ENCODE data around the gene NUDT13.

Gene NUDT13

DNA sequence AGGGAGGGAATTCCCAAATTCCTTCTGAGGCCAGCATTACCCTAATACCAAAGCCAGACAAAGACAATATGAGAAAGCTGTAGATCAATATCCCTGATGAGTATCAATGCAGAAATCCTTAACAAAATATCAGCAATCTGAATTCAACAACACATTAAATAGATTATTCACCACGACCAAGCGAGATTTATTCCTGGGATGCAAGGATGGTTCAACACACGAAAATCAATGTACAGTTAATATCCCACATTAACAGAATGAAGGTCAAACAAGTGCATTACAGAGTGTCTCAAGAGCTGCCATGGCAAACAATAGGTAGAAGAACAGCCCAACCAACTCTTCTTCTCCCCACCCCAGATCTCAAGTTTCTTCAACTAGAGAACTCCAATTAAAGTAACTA lies 51.4 kb downstream of the NUDT13 start:
- no peak for DNase-seq (ENCODE audit: low read depth in 2 of 2)
- TF ChIP-seq, protein P1, sequence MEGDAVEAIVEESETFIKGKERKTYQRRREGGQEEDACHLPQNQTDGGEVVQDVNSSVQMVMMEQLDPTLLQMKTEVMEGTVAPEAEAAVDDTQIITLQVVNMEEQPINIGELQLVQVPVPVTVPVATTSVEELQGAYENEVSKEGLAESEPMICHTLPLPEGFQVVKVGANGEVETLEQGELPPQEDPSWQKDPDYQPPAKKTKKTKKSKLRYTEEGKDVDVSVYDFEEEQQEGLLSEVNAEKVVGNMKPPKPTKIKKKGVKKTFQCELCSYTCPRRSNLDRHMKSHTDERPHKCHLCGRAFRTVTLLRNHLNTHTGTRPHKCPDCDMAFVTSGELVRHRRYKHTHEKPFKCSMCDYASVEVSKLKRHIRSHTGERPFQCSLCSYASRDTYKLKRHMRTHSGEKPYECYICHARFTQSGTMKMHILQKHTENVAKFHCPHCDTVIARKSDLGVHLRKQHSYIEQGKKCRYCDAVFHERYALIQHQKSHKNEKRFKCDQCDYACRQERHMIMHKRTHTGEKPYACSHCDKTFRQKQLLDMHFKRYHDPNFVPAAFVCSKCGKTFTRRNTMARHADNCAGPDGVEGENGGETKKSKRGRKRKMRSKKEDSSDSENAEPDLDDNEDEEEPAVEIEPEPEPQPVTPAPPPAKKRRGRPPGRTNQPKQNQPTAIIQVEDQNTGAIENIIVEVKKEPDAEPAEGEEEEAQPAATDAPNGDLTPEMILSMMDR (IDR thresholded peaks at IDR 0.05; ENCODE audit: low read depth, low read length): no peak
- H3K4me3 ChIP-seq (replicated peaks in 1 of 2; ENCODE audit: low read depth in 2 of 2, low read length in 2 of 2): no peak overlapping the region

DNA sequence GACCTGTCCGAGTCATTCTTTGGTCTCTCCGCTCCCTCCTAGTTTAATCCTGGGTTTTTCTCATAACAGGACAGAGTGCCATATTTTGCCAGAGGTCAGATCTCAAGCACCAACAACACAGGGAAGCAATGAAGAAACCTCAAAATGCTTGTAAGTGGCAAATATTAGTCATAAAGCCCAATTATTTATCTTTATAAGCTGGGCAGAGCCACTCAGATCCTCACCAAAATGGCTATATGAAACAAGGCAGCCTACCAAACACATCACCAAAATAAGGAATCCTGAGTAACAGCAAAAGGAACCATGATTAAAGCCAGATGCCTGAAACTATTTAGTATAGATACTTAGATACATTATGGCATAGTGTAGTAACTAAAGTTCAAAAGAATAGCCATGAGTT lies 52.8 kb downstream of the NUDT13 start:
- DNase-seq (ENCODE audit: low read depth in 2 of 2): peak in 1 of 2 donors; percentile 12
- no peak overlapping the region for H3K4me3 ChIP-seq (replicated peaks in 1 of 2; ENCODE audit: low read depth in 2 of 2, low read length in 2 of 2)
- TF ChIP-seq, protein P1 (IDR thresholded peaks at IDR 0.05; ENCODE audit: low read depth, low read length): no peak

DNA sequence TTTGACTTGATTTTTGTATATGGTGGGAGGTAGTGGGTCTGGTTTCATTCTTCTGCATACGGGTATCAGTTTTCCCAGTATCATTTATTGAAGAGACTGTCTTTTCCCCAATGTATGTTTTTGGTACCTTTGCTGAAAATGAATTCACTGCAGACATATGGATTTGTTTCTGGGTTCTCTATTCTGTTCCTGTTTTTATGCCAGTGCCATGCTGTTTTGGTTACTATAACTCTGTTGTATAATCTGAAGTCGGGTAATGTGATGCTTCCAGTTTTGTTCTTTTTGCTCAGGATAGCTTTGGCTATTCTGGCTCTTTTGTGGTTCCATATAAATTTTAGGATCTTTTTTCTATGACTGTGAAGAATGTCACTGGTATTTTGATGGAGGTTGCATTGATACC lies 56.7 kb downstream of the NUDT13 start:
- TF ChIP-seq, protein P1 (IDR thresholded peaks at IDR 0.05; ENCODE audit: low read depth, low read length): no peak
- DNase-seq (ENCODE audit: low read depth in 2 of 2): no peak

DNA sequence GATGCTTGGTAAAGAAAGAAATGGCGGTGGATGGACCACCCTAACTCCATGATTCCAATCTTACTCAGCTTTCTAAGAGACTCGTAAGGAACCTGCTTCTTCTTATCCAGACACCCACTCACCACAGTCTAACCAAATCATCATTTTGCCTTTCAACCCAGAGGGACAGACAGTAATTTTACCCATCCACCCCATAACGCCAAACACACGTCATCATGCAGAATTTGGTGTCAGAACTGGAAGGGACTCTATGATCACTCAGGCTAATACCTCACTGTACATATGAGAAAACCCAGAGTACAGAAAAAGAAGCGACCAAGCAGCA lies 57.2 kb downstream of the NUDT13 start:
- TF ChIP-seq, protein P1 (IDR thresholded peaks at IDR 0.05; ENCODE audit: low read depth, low read length): no peak
- H3K4me3 ChIP-seq (replicated peaks in 1 of 2; ENCODE audit: low read depth in 2 of 2, low read length in 2 of 2): peak overlapping the region; percentile 76 to 82
- DNase-seq (ENCODE audit: low read depth in 2 of 2): no peak

More for the DNA sequence above, 56.7 kb downstream of the NUDT13 start:
- H3K4me3 ChIP-seq (replicated peaks in 1 of 2; ENCODE audit: low read depth in 2 of 2, low read length in 2 of 2): peak overlapping the region; percentile 76 to 82

DNA sequence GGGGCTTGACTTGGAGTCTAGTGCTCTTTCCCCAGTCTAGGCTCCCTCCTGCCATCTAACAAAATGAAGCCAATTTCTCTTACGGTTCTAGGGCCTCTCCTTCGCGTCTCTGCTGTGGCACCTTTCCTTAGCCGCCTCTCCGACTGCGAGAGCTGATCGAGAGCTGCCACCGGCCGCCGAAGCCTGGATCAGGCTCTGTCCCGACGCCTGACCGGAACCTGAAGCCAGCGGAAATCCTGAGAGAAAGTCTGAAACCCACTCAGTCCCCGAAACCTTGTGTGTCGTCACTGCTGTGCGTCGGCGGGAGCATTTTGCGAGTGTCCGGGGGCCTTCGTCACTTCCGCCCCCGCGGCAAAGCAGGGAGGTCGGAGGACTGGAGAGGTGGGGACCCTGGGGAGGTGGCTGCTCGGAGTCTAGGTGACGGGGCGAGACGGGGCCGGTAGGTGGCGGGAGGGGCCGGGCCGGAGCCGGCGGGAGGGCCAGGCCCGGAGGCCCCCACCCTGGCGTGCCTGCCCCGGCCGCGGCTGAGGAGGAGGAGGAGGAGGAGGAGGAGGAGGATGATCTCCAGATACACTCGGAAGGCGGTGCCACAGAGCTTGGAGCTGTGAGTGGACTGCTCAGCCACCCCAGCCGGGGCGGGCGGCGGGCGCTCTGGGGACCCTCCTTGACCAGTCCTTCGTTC lies 57.7 kb downstream of the NUDT13 start, which contains the start of the genes ECD and FAM149B1:
Gene ECD, minus strand, starts transcription at position 226 of the 682 bp plus-strand sequence. CDS start 4,071 bp downstream, outside the sequence.
Gene FAM149B1, plus strand, starts transcription at position 337 of the 682 bp plus-strand sequence. Its CDS starts 221 bp downstream, at position 558.
- H3K4me3 ChIP-seq (replicated peaks in 1 of 2; ENCODE audit: low read depth in 2 of 2, low read length in 2 of 2): peak within 1 kb of the TSS; percentile 76 to 82
- TF ChIP-seq, protein P1 (IDR thresholded peaks at IDR 0.05; ENCODE audit: low read depth, low read length): no peak
- peak; percentile 94 for DNase-seq (ENCODE audit: low read depth in 2 of 2)

DNA sequence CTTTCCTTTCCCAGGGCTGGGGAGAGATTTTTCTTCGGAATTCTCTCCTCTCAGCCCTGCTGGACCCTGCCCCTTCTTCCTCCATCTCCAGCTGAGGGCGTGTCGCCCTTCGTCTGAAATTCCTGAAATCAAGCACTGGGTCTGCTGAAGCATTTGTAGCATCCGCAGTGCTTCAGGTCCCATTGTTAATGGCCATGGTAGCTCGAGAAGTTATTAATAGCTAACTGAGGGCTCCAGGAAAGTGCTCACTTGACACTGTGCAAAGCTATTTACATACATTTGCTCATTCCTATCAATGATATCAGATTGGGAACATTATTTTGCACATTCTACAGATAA lies 58.2 kb downstream of the NUDT13 start:
- peak overlapping the region; percentile 76 to 82 for H3K4me3 ChIP-seq (replicated peaks in 1 of 2; ENCODE audit: low read depth in 2 of 2, low read length in 2 of 2)

More for the DNA sequence above, 58.2 kb downstream of the NUDT13 start:
- TF ChIP-seq, protein P1 (IDR thresholded peaks at IDR 0.05; ENCODE audit: low read depth, low read length): no peak
- no peak for DNase-seq (ENCODE audit: low read depth in 2 of 2)
